Measurements from ENCODE around the gene C5. TPM values are rescaled to one million over a fixed set of nuclear protein-coding genes. Genes with fewer than 3 reads are reported as not detected.

C5 gene
- total RNA-seq, 6 donors from 2014 or later: 7.1 to 18.9 (median 16.8) TPM

DNA sequence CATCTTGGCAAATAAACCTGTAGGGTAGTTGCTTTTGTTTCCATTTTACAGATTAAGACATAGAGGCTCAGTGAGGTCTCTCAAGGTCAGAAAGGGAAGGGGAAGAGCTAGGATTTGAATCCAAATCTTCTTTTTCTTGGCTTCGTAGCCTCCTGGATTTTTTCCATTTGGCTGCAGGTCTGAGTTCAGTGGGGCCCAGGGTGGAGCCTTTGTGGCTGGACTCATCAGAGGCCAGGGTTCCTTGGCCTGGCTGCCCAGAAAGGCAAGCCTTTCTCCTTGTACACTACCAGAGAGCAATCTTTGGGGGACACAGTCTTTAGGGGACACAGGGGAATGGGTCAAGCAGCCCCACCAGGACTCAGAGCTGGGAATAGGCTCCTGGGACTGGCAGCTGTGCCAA, 112.9 kb downstream of the C5 start:
- Histone ChIP-seq H3K4me3 (no peak overlapping the region), H3K4me1 (peaks cover 57 to 64% (median 59%) of the 10 kb centered on the region in 4 donors), H3K9me3 (no peaks in the 10 kb centered on the region), H3K36me3 (no peaks in the 10 kb centered on the region), H3K27me3 (no peaks in the 10 kb centered on the region), H3K27ac (peak overlapping the region; percentile 6 to 82 (median 54))
- ATAC-seq (ENCODE audit: low FRiP score in 2 of 2) (peak in 1 of 2 donors; percentile 45), DNase-seq (no peak)
- WGBS, 2 donors: 55 to 73% methylated on average over 1 of the region's 1 CpG
- TF ChIP-seq POLR2AphosphoS5 (IDR thresholded peaks at IDR 0.05): no peak
- TF ChIP-seq, protein P1, sequence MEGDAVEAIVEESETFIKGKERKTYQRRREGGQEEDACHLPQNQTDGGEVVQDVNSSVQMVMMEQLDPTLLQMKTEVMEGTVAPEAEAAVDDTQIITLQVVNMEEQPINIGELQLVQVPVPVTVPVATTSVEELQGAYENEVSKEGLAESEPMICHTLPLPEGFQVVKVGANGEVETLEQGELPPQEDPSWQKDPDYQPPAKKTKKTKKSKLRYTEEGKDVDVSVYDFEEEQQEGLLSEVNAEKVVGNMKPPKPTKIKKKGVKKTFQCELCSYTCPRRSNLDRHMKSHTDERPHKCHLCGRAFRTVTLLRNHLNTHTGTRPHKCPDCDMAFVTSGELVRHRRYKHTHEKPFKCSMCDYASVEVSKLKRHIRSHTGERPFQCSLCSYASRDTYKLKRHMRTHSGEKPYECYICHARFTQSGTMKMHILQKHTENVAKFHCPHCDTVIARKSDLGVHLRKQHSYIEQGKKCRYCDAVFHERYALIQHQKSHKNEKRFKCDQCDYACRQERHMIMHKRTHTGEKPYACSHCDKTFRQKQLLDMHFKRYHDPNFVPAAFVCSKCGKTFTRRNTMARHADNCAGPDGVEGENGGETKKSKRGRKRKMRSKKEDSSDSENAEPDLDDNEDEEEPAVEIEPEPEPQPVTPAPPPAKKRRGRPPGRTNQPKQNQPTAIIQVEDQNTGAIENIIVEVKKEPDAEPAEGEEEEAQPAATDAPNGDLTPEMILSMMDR (IDR thresholded peaks at IDR 0.05): no peak
- no peak for TF ChIP-seq EP300 (IDR thresholded peaks at IDR 0.05)
- no peak for TF ChIP-seq POLR2A (IDR thresholded peaks at IDR 0.05)

DNA sequence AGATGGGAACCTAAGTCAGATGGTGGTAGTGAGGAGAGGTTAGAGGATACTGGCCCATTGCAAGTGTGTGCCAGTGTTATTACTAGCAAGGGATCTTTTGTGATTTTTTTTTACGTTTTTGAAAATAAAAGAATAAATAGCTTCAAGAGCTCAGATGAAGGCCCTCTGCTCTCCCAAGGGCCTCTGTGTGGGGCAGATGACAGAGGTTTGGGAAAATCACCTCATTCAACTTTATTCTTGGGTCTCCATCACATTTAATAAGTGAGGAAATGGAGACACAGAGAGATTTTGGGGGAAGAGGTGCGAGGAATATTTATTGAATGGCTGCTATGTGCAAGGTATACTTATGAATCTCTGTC, 113.3 kb downstream of the C5 start:
- ATAC-seq (ENCODE audit: low FRiP score in 2 of 2): no peak
- H3K27me3 ChIP-seq: no peaks in the 10 kb centered on the region
- H3K36me3 ChIP-seq: no peaks in the 10 kb centered on the region
- H3K4me1 ChIP-seq: peaks cover 58 to 64% (median 59%) of the 10 kb centered on the region in 4 donors
- WGBS, 2 donors: 47 to 63% methylated on average over 2 of the region's 2 CpGs
- H3K4me3 ChIP-seq: no peak overlapping the region
- no peaks in the 10 kb centered on the region for H3K9me3 ChIP-seq
- H3K27ac ChIP-seq: peak overlapping the region; percentile 6 to 82 (median 54)
- no peak for DNase-seq
- TF ChIP-seq EP300 (IDR thresholded peaks at IDR 0.05) (no peak), POLR2A (IDR thresholded peaks at IDR 0.05) (no peak), POLR2AphosphoS5 (IDR thresholded peaks at IDR 0.05) (no peak)
- TF ChIP-seq, protein P1 (IDR thresholded peaks at IDR 0.05): peak in 1 of 6 experiments; percentile 15

DNA sequence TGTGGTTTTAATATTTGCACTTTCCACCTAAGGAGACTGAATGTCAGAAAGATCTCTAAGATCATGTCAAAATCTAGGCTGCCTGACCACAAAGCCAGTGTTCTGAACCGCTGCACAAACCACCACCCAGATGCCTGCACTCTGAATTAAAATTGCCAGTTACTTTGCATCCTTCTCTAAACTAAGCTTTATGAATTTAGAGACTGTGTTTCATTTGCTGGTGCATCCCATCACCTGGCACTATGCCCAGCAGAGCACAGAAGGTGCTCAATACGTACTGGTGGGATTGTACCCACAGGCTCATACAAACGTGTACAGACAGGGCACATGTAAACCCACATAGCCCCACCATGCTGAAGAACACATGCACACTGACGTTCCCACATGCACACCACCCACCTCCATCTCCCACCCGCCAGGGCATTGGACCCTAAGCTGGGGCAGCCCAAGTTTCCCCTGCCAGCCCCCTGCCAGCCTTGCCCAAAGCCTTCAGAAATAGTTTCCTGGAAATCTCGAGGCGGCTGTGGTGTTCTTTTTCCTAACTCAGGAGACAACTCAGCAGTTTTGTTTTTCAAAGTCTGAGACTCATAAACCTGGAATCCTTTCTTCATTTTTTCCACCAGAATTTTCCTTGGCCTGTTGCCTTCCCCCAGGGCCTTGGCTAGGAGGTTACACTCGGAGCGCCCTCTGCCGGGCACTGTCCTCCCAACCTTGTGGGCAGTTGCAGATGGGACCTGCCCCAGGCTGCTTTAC, 113.9 kb downstream of the C5 start:
- DNase-seq (peak; percentile 86 to 94), ATAC-seq (ENCODE audit: low FRiP score in 2 of 2) (peak; percentile 92 to 93)
- H3K9me3 ChIP-seq: no peaks in the 10 kb centered on the region
- no peak overlapping the region for H3K4me3 ChIP-seq
- WGBS, 2 donors: 17 to 22% methylated on average over 10 of the region's 10 CpGs
- no peaks in the 10 kb centered on the region for H3K36me3 ChIP-seq
- no peaks in the 10 kb centered on the region for H3K27me3 ChIP-seq
- no peak for TF ChIP-seq POLR2A (IDR thresholded peaks at IDR 0.05)
- peak in 1 of 2 donors; percentile 40 for TF ChIP-seq POLR2AphosphoS5 (IDR thresholded peaks at IDR 0.05)
- TF ChIP-seq, protein P1 (IDR thresholded peaks at IDR 0.05): peak; percentile 78 to 90 (median 84)
- no peak for TF ChIP-seq EP300 (IDR thresholded peaks at IDR 0.05)
- H3K27ac ChIP-seq: peak overlapping the region; percentile 65 to 82 (median 77)
- H3K4me1 ChIP-seq: peaks cover 58 to 64% (median 59%) of the 10 kb centered on the region in 4 donors

DNA sequence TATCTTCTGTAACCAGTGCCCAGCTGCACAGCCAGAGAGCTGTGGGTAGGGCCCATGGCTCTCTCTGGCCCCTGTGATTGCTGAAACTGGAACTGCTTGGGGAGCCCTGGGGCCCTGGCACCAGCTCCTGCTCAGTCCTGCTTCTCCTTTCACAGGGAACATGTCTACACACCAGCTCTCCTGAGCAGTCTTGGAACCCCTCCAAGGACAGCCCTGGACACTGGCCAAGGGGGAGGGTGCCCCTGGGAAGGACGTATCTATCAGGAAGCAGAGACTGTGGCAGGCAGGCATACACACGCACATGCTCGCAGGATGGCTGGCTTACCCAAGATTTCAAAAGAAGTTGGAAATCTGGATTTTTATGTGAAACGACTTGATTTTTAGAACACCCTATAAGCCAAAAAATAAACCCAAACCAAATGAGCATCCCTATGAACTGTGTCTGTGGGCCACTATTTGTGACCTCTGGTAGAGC, 114.7 kb downstream of the C5 start:
- Histone ChIP-seq H3K36me3 (no peaks in the 10 kb centered on the region), H3K9me3 (no peaks in the 10 kb centered on the region), H3K4me1 (peaks cover 61 to 64% (median 63%) of the 10 kb centered on the region in 4 donors), H3K4me3 (no peak overlapping the region), H3K27ac (peak overlapping the region; percentile 65 to 82 (median 77)), H3K27me3 (no peaks in the 10 kb centered on the region)
- WGBS, 2 donors: 3 to 4% methylated on average over 4 of the region's 4 CpGs
- DNase-seq (peak in 1 of 2 donors; percentile 96), ATAC-seq (ENCODE audit: low FRiP score in 2 of 2) (peak; percentile 81 to 91)
- TF ChIP-seq POLR2AphosphoS5 (IDR thresholded peaks at IDR 0.05) (peak; percentile 60 to 84), EP300 (IDR thresholded peaks at IDR 0.05) (peak in 2 of 4 donors; percentile 57 to 77), POLR2A (IDR thresholded peaks at IDR 0.05) (peak in 1 of 4 donors; percentile 66)
- TF ChIP-seq, protein P1 (IDR thresholded peaks at IDR 0.05): no peak

Data from upper lobe of left lung (tissue), 6 donors.